Measurements from ENCODE around the gene CNRIP1. TPM values are rescaled to one million over a fixed set of nuclear protein-coding genes. Genes with fewer than 3 reads are reported as not detected.

CNRIP1 gene
- total RNA-seq, 1 experiment from 2014 or later: 1.4 TPM

GRCh38 chr2:68251187-68251854 lies 68.4 kb downstream of the CNRIP1 start:
- H3K4me1 Mint-ChIP-seq: peaks cover 23% of the 10 kb centered on the region
- H3K27ac Mint-ChIP-seq: peak overlapping the region; percentile 100
- peak; percentile 52 for ATAC-seq
- ChIA-PET CTCF (no interaction called here), POLR2A (no interaction called here)
- TF ChIP-seq ZNF396 (CRISPR knock-in tag; IDR thresholded peaks at IDR 0.05; ENCODE audit: borderline replicate concordance) (no peak), MYBL2 (CRISPR knock-in tag; IDR thresholded peaks at IDR 0.05) (no peak), HMGXB4 (CRISPR knock-in tag; IDR thresholded peaks at IDR 0.05) (0 out of 2 replicates have a peak, but pooled peaks have one; percentile 41), JAZF1 (CRISPR knock-in tag; IDR thresholded peaks at IDR 0.05) (no peak), ARID4B (CRISPR knock-in tag; IDR thresholded peaks at IDR 0.05; ENCODE audit: borderline replicate concordance) (no peak), ZNF532 (CRISPR knock-in tag; IDR thresholded peaks at IDR 0.05; ENCODE audit: borderline replicate concordance) (no peak), FOXK1 (CRISPR knock-in tag; IDR thresholded peaks at IDR 0.05) (0 out of 2 replicates have a peak, but pooled peaks have one; percentile 19), NR1H2 (CRISPR knock-in tag; IDR thresholded peaks at IDR 0.05) (no peak), ZNF263 (CRISPR knock-in tag; IDR thresholded peaks at IDR 0.05; ENCODE audit: low read depth) (no peak), ZNF425 (CRISPR knock-in tag; conservative IDR thresholded peaks at IDR 0.05) (no peak), ERG (CRISPR knock-in tag; IDR thresholded peaks at IDR 0.05) (no peak), CTCF (IDR thresholded peaks at IDR 0.05) (peak; percentile 30; the same call in 1 of the 2 replicates), ATF3 (CRISPR knock-in tag; conservative IDR thresholded peaks at IDR 0.05) (no peak), FOXP1 (CRISPR knock-in tag; IDR thresholded peaks at IDR 0.05; ENCODE audit: borderline replicate concordance) (no peak)
- peaks cover 7% of the 10 kb centered on the region for H3K36me3 Mint-ChIP-seq
- no peaks in the 10 kb centered on the region for H3K9me3 Mint-ChIP-seq
- no peaks in the 10 kb centered on the region for H3K27me3 Mint-ChIP-seq (ENCODE audit: low read depth)
- H3K4me3 Mint-ChIP-seq: peak overlapping the region; percentile 98
- DNase-seq (ENCODE audit: low spot score): peak; percentile 63
